Midbrain (tissue), 1 donor: Measurements from ENCODE around the gene AGPAT3.
A peak's percentile ranks its signal among the peaks of the same experiment; 100 is the strongest.

Source experiments
- DNase-seq: peaks from one replicate; lab custom pipeline; 2025; lab: John Stamatoyannopoulos, UW

AGPAT3 gene

DNA sequence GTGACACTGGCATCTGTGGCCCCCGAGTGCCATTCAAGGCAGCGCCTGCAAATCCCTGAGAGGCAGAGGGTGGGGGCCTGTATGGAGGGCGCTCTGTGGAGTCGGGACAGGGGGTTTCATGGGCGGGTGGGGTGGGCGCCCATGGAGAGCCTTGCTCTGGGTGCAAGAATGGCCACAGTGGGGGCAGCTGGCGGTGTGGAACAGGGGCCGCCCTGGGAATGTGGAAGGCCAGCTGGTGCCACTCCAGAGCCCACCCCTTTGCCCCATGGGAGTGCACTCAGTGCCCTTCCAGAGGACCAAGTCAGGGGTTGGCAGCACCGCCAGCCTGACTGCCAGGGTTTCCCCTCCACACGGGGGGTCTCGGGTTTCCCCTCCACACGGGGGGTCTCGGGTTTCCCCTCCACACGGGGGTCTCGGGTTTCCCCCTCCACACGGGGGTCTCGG, 92.1 kb downstream of the AGPAT3 start:
- DNase-seq, result no peak

DNA sequence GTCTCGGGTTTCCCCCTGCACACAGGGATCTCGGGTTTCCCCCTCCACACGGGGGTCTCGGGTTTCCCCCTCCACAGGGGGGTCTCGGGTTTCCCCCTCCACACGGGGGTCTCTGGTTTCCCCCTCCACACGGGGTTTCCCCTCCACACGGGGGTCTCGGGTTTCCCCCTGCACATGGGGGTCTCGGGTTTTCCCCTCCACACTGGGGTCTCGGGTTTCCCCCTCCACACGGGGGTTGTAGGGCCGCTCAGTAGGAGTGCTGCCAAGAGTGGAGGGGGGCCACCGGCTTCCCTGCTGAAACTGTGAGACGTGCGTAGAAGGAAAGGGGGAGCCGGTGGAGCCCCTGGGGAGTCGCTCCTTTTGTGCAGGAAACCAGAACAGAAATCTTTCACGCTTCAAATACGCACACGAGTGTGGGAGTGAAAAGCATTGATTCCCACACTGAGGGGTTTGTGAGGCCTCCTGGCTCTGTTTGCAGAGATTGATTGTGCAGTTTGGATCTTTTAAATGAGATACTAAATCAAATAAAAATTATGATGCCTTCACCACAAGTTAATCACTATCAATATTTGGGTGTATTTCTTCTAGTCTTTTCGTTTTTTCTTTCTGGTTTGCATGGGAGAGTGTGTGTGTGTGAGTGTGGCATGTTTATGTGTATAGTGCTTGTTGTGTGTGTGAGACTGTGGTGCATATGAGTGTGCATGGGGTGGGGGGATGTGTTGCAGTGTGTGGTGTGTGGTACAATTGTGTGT, 92.8 kb downstream of the AGPAT3 start:
- no peak for DNase-seq

DNA sequence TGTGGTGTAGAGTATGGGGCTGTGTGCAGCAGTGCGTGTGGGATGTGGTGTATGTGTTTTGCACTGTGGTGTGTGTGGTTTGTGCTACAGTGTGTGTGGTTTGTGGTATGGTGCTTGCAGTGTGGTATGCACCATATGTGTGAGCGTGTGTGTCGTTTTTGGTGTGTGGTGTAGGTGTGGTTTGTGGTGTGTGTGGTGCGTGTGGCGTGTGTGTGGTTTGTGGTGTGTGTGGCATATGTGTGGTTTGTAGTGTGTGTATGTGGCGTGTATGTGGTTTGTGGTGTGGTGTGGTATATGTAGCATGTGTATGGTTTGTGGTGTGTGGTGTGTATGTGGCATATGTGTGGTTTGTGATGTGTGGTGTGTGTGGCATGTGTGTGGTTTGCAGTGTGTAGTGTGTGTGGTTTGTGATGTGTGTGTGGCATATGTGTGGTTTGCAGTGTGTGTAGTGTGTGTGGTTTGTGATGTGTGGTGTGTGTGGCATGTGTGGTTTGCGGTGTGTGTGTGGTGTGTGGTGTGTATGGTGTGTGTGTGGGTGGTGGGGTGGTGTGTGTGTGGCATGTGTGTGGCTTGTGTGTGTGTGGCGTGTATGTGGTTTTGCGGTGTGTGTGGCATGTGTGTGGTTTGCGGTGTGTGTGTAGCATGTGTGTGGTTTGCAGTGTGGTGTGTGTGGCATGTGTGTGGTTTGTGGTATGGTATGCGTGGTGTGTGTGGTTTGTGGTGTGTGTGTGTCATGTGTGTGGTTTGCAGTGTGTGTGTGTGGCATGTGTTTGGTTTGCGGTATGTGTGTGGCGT, 93.5 kb downstream of the AGPAT3 start:
- DNase-seq, result no peak

DNA sequence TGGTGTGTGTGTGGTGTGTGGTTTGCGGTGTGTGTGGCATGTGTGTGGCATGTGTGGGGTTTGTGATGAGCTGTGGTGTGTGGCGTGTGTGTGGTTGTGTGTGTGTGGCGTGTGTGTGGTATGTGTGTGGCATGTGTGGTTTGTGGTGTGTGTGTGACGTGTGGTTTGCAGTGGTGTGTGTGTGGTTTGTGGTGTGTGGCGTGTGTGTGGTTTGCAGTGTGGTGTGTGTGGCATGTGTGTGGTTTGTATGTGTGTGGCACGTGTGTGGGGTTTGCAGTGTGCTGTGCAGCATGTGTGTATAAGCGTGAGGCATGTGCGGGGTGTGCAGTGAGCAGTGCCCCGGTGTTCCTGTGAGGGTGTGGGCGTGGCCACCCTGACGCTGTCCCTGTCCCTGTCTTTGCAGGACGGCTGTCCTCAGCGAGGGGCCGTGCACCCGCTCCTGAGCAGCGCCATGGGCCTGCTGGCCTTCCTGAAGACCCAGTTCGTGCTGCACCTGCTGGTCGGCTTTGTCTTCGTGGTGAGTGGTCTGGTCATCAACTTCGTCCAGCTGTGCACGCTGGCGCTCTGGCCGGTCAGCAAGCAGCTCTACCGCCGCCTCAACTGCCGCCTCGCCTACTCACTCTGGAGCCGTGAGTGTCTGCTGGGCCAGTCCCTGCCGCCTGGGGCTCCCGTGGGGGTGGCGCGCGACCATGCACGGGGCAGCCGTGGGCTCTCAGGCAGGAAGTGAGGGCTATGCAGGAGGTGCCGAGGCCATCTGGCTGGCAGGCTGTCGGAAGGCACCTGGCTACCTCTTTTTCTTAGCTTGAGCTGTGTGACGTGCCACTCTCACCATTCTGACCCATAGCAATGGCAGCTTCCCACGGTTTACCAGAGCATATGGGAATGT, 94.5 kb downstream of the AGPAT3 start:
- no peak for DNase-seq

DNA sequence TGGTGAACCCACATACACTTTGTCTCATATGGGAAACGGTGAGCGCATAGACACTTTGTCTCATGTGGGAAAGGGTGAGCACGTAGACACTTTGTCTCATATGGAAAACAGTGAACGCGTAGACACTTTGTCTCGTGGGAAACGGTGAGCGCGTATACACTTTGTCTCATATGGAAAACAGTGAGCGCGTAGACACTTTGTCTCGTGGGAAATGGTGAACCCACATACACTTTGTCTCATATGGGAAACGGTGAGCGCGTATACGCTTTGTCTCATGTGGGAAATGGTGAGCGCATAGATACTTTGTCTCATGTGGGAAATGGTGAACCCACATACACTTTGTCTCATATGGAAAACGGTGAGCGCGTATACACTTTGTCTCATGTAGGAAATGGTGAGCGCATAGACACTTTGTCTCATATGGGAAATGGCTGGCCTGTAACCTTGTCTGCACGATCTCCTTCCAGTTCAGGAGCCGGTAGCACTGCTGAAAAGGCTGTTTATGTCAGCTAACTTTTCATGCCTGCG, 96.4 kb downstream of the AGPAT3 start:
- DNase-seq, result no peak

DNA sequence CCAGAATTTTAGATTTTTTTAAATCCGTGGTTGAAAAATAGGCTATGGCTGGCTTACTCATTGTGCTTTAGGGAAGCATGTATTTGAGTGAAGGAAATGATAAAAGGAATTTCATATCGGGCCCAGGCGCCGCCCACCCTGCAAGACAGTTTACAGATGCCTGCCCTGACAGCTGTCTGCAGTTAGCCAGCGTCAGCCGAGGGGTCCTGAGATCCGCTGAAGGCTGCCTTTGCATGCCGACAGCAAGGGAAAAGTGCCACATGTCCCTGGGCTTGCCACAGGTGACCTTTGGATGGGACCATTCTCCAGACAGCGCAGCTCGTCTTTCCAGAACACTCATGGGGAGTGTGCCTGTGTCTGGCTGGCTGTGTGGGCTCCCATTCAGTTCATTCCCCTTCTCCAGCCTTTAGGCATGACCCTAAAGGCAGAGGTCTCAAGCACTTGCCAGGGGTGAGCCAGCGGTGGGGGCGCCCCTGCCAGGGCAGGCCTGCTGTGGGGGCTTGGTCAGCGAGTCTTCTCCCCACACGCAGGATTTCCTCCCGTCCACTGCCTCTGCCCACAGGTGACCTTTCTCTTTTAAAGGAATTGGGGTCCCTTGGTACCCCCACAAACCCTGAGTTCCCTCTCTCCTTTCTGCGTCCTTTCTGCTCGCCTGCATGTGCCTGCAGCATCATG, 101.0 kb downstream of the AGPAT3 start:
- DNase-seq, result no peak

DNA sequence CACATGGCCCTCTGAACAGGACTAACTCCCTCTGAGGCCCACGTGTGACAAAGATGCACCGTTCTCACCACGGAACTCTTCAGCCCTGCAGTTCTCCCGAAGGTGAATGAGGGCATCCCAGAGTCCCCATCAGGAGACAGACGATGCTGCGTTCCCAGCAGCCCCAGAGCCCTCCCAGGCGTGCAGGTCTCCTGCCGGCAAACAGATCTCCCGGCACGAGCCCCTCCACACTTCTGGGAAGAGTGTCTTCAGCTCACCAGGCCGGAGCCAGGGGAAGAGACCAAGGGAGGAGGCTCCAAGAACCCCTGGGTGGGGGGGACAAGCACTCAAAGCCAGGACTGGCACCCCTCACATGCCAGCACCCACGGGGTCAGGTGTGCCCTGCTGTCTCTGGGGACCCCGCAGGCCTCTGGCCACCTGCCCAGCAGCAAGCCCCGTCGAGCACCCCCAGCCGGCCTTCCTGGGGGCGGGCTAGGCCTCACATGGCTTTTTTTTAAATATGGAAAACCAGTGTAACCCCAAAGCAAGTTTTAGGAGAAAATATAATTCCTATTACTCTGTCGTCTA, 102.0 kb downstream of the AGPAT3 start:
- no peak for DNase-seq

DNA sequence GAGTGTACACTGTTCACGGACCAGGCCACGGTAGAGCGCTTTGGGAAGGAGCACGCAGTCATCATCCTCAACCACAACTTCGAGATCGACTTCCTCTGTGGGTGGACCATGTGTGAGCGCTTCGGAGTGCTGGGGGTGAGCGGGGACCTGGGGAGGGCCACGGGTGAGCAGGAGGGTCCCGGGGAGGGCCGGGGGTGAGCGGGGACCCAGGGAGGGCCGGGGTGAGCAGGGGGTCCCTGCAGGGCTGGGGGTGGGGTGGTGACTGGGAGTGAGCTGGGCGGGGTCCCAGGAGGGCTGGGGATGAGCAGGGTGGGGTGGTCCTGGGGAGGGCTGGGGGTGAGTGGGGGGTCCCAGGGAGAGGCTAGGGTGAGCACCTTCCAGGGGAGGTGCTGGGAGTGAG, 103.0 kb downstream of the AGPAT3 start:
- no peak for DNase-seq

DNA sequence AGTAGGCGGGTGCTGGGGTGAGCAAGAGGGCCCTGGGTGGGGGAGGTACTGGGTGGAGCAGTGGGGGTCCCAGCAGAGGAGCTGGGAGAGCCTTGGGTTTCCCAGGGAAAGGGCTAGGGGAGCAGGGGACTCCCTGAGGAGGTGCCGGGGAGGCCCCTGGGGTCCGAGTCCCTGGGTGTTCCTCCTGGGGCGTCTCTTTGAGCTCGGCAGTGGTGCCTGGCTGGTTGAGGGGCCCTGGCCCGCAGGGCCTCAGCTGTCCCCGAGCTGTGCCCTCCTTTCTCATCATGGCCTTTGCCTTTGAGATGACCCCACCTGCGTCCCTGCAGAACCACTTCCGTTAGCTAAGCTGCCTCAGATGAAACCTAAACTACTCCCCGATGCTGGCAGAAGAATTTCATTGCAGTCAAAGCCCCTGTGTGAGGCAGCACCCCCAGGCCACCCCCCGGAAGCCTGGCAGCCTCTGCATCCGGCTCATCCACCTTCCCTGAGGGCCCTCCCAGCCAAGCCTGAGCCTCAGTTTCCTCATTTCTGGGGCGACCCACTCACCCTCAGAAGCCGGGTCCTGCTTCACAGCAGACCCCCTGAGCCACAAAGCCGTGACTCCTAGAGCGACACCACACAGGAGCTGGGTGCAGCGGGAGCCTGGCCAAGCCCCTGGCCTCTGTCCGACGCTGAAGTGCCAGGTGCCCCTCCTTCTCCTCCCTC, 103.5 kb downstream of the AGPAT3 start:
- DNase-seq, result no peak

DNA sequence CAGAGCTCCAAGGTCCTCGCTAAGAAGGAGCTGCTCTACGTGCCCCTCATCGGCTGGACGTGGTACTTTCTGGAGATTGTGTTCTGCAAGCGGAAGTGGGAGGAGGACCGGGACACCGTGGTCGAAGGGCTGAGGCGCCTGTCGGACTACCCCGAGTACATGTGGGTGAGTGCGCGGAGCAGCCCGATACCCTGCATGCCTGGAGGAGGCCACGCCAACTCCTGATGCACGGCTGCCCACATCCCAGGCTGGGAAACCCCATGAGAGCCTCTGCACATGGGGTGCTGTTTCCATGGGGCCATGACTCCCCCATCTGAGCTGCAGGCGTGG, 104.1 kb downstream of the AGPAT3 start:
- DNase-seq, result no peak

DNA sequence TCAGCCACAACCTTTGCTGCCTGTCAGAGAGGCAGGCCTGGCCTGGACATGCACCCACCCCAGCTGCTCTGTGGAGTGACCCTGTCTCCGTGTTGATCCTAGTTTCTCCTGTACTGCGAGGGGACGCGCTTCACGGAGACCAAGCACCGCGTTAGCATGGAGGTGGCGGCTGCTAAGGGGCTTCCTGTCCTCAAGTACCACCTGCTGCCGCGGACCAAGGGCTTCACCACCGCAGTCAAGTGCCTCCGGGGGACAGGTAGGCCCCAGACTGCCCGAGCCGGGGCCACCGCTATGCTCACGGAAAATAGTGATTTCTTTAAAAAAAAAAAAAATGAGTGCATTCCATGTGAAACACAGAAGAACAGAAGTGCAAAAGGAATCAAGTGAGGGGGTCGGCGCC, 105.5 kb downstream of the AGPAT3 start:
- no peak for DNase-seq

DNA sequence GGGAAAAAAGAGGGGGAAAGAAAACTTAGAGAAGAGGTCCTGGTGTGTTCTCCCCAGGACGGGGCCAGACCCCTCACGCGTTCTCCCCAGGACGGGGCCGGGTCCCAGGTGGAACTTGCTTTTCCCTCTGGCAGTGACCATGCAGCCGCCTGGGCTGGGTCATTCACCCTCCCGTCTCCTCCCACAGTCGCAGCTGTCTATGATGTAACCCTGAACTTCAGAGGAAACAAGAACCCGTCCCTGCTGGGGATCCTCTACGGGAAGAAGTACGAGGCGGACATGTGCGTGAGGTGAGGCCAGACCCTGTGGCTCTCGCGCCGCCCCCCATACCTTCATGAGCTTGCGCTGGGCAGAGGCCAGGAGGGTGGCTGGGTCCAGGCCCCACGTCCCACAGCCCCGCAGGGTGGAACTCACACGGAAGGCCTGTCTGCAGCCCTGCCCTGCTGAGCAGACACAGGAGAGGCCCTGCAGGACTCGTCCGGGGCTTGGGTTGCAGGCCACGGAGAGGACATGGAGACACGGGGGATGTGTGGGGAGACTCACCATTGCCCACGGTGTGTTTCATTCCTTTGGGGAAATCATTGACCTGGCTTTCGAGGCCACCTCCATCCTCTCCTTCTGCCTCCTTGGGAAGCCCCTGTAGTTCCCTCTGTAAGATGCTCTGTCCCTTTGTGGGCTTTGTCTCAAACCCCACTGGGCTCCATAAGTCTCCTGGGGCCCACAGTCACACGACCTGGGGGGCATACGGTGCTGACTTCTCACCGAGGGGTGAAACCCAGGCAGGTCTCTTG, 106.4 kb downstream of the AGPAT3 start:
- DNase-seq, result no peak

DNA sequence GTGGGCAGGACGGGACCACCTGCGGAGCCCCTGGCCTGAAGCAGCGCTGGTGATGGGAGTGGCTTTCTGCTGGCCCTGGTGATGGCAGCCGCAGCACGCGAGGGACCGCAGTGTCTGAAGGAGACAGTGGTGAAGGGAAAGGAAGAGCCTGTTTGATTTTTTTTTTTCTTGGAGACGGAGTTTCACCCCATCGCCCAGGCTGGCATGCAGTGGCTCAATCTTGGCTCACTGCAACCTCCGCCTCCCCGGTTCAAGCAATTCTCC, 106.9 kb downstream of the AGPAT3 start:
- DNase-seq, result no peak

DNA sequence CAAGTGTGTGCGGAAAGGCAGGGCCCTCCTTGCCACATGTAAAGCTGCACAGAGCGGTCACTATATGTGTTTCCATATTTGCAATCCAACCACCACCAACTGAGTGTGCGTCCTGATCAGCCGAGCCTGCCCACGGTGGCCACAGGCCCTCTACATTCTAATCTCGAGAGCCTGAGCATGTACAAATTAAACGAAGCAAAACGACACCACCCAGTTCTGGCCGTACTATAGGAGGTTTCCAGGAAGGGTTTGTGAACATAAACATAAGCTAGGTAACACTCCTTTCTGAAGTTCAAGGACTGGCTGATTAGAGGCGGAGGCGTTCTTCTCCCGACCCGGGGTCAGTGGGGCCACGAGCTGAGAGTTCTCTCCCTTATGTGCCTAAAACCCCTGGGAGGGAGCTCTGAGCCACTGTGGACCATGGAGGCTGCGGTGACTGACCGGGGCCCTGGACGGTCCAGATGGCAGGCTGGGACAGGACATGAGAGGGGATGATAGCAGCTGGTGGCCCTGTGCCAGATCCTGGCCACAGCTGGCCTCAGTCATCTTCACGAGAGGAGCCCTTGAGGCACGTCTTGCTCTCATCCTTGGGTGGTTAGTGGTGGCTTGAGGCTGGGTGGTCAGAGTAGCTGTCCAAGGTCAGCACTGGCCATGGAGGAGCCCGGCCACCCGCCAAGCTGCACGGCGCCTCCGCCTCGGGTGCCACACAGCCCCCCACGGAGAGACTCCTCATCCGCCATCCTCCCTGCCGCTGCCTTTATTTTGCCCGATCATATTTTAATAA, 108.0 kb downstream of the AGPAT3 start:
- DNase-seq, result no peak

DNA sequence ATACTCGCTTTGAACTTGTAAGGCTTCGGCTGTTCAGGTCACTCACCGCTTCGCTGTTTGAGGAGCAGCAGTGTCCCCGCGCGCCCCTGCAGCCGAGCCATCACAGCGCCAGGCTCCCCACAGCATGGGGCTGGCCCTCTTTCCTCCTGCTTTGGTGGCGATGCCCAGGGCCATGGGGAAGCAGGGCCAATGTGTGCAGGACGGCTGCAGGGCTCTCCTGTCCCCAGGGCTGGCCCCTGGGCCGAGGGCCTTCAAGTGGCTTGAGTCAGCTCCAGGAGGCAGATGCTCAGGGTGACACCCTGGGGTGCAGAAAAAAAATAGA, 108.6 kb downstream of the AGPAT3 start:
- DNase-seq, result no peak

DNA sequence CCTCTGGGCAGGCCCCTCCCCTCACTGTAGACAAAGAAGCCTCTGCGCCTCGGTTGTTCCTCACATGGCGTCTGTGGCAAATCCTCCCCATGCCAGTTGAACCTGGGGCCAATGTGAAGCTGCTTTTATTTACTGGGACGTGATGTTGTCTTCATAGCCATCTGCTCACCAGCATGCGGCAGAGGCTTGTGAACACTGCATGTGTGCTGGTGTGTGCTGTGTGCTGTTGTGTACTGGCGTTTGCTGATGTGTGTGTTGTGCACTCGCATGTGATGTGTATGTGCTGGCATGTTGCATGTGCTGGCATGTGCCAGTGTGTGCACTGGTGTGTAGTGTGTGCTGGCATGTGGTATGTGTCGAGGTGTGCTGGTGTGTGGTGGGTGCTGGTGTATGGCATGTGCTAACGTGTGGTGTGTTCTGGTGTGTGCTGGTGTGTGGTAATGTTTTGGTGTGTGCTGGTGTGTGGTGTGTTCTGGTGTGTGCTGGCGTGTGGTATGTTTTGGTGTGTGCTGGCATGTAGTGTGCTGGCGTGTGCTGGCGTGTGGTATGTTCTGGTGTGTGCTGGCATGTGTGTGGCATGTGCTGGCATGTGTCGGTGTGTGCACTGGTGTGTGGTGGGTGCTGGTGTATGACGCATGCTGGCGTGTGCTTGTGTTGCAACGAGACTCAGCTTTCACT, 109.9 kb downstream of the AGPAT3 start:
- no peak for DNase-seq

DNA sequence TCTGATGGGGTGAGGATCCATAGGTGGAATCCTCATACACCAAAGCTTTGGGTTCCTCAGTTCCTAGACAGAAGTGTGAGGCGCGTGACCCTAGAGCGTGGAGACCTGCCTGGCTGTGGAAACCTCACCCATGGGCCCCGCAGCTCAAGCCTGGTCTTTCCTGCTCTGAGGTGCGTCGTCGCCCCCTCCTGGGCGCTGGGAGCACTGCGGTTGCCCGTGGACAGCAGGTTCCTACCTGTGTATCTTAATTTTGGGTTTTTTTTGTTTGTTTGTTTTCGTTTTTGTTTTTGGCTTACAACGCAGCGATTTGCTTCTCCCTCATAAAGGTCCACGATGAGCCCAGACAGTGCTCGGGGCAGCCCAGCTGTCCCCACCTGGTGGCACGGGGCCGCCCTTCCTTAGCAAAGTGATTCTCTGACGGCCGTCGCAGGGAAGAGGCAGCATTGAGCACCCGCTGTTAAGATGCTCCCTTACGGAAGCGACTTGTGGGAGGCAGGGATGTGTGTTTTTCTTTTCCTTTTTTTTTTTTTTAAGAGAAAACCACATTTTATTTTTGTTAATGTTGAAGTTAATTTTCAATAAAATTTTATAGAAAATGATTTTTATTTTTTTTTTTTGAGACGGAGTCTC, 110.6 kb downstream of the AGPAT3 start:
- DNase-seq, result peak; percentile 75

DNA sequence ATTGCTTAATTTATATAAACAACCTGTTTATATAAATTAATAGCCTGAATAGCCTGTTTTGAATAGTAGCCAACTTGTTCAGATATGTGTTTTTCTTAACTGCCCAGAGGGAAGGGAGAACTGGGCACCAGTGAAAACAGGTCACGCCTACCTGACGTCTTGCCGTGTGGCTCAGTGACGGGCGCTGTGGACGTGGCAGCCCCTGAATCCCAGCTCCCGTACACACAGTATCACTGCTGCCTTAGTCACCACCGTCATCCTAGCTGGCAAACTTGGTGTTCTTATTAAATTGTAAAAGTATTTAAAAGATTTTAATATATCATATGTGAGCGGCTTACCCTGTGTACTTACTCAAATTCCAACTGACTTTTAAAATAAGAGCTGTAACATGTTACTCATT, 111.6 kb downstream of the AGPAT3 start:
- DNase-seq, result no peak

DNA sequence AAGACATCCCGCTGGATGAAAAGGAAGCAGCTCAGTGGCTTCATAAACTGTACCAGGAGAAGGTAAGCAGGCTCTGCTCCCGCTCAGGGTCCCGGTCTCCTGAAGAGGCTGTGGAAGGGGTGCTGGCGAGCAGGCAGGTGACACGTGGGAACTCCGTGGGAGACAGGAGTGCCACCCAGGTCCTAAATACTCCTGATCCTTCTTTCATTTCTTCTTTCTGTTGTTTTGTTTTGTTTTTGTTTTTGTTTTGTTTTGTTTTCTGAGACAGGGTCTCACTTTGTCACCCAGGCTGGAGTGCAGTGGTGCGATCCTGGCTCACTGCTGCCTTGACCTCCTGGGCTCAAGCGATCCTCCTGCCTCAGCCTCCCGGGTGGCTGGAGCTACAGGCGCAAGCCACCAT, 113.0 kb downstream of the AGPAT3 start:
- no peak for DNase-seq
